ENCODE measurements around the gene EXOC4. TPM values are rescaled to one million over a fixed set of nuclear protein-coding genes. Genes with fewer than 3 reads are reported as not detected.
A peak's percentile ranks its signal among the peaks of the same experiment; 100 is the strongest.

Gene EXOC4
- total RNA-seq, 1 donor from 2014 or later = 145 TPM

- no peak for DNase-seq (ENCODE audit: low spot score, unreplicated experiment)
- no peak overlapping the region for H3K4me3 Mint-ChIP-seq (ENCODE audit: low read depth)
- H3K27me3 Mint-ChIP-seq = no peaks in the 10 kb centered on the region
- TF ChIP-seq CTCF (IDR thresholded peaks at IDR 0.05; ENCODE audit: unreplicated experiment) = no peak
- peaks cover 29% of the 10 kb centered on the region for H3K9me3 Mint-ChIP-seq (ENCODE audit: low read depth)
- peaks cover 43% of the 10 kb centered on the region for H3K36me3 Mint-ChIP-seq (ENCODE audit: insufficient read depth)
- H3K4me1 Mint-ChIP-seq (ENCODE audit: low read depth) = peaks cover 8% of the 10 kb centered on the region
- no peak overlapping the region for H3K27ac Mint-ChIP-seq
Observed at GRCh38 chr7:133331861-133332260, 79.0 kb downstream of the EXOC4 start.

GRCh38 chr7:133339772-133340171 lies 86.9 kb downstream of the EXOC4 start:
- no peak overlapping the region for H3K4me3 Mint-ChIP-seq (ENCODE audit: low read depth)
- H3K9me3 Mint-ChIP-seq (ENCODE audit: low read depth) = peaks cover 54% of the 10 kb centered on the region
- DNase-seq (ENCODE audit: low spot score, unreplicated experiment) = no peak
- no peak for TF ChIP-seq CTCF (IDR thresholded peaks at IDR 0.05; ENCODE audit: unreplicated experiment)
- H3K36me3 Mint-ChIP-seq (ENCODE audit: insufficient read depth) = peaks cover 60% of the 10 kb centered on the region
- no peaks in the 10 kb centered on the region for H3K27me3 Mint-ChIP-seq
- H3K27ac Mint-ChIP-seq = peak overlapping the region; percentile 7
- peaks cover 6% of the 10 kb centered on the region for H3K4me1 Mint-ChIP-seq (ENCODE audit: low read depth)

- Mint-ChIP-seq H3K9me3 (ENCODE audit: low read depth) (peaks cover 36% of the 10 kb centered on the region), H3K27me3 (no peaks in the 10 kb centered on the region), H3K4me1 (ENCODE audit: low read depth) (peaks cover 18% of the 10 kb centered on the region), H3K36me3 (ENCODE audit: insufficient read depth) (peaks cover 39% of the 10 kb centered on the region), H3K4me3 (ENCODE audit: low read depth) (no peak overlapping the region), H3K27ac (no peak overlapping the region)
- peak; percentile 48 for TF ChIP-seq CTCF (IDR thresholded peaks at IDR 0.05; ENCODE audit: unreplicated experiment)
- no peak for DNase-seq (ENCODE audit: low spot score, unreplicated experiment)
Observed at GRCh38 chr7:133344275-133344674, 91.4 kb downstream of the EXOC4 start.

GRCh38 chr7:133345690-133346421 lies 93.0 kb downstream of the EXOC4 start:
- Mint-ChIP-seq H3K4me3 (ENCODE audit: low read depth) (no peak overlapping the region), H3K27me3 (no peaks in the 10 kb centered on the region), H3K9me3 (ENCODE audit: low read depth) (peaks cover 32% of the 10 kb centered on the region), H3K36me3 (ENCODE audit: insufficient read depth) (peaks cover 33% of the 10 kb centered on the region), H3K4me1 (ENCODE audit: low read depth) (peaks cover 19% of the 10 kb centered on the region), H3K27ac (no peak overlapping the region)
- no peak for TF ChIP-seq CTCF (IDR thresholded peaks at IDR 0.05; ENCODE audit: unreplicated experiment)
- DNase-seq (ENCODE audit: low spot score, unreplicated experiment) = no peak

- H3K9me3 Mint-ChIP-seq (ENCODE audit: low read depth) = peaks cover 32% of the 10 kb centered on the region
- no peak overlapping the region for H3K4me3 Mint-ChIP-seq (ENCODE audit: low read depth)
- no peak for TF ChIP-seq CTCF (IDR thresholded peaks at IDR 0.05; ENCODE audit: unreplicated experiment)
- peak overlapping the region; percentile 26 for H3K27ac Mint-ChIP-seq
- H3K4me1 Mint-ChIP-seq (ENCODE audit: low read depth) = peaks cover 13% of the 10 kb centered on the region
- H3K27me3 Mint-ChIP-seq = no peaks in the 10 kb centered on the region
- H3K36me3 Mint-ChIP-seq (ENCODE audit: insufficient read depth) = peaks cover 25% of the 10 kb centered on the region
- DNase-seq (ENCODE audit: low spot score, unreplicated experiment) = no peak
Observed at GRCh38 chr7:133348250-133348649, 95.4 kb downstream of the EXOC4 start.

All from progenitor cell of endocrine pancreas (in vitro differentiated cells).